Ovary (tissue), 9 donors: ENCODE data around the gene SQSTM1. TPM values are rescaled to one million over a fixed set of nuclear protein-coding genes. Genes with fewer than 3 reads are reported as not detected.

Source experiments
- DNase-seq, 5 donors: peaks; one replicate each; pipeline ENCODE4 v3.0.0-alpha.2; 2019 to 2020
- H3K27ac ChIP-seq, 2 donors: fragments of 200-600 bp; one replicate each; pipeline versions ENCODE4 v1.5.1 to v1.8.0; 2019 to 2022
- H3K27me3 ChIP-seq: fragments of 200-600 bp; one replicate; pipeline ENCODE4 v1.8.0; 2022
- H3K36me3 ChIP-seq: fragments of 200-600 bp; sonication (generic); one replicate; pipeline ENCODE4 v1.5.1; 2019
- H3K4me1 ChIP-seq: one replicate; pipeline ENCODE4 v1.8.1; 2013; ENCODE audit warnings: mild to moderate bottlenecking, moderate library complexity; ENCODE audit not compliant: insufficient read depth
- H3K4me3 ChIP-seq: fragments of 200-600 bp; sonication (generic); one replicate; pipeline ENCODE4 v1.5.1; 2017
- H3K9me3 ChIP-seq, 2 donors: fragments of 200-600 bp in 1 of 2; sonication (generic) in 1 of 2; one replicate each; pipeline versions ENCODE4 v1.5.1 to v1.8.1; 2013 to 2019; ENCODE audit warnings: mild to moderate bottlenecking in 1 of 2, moderate library complexity in 1 of 2
- CTCF ChIP-seq, 3 donors: fragments of 450-650 bp in 2 of 3; fragments of 200-600 bp in 1 of 3; IDR thresholded peaks; one replicate each; pipeline versions ENCODE4 v1.5.1 to v1.8.0; 2016 to 2022; ENCODE audit warnings: antibody characterized with exemption in 3 of 3, mild to moderate bottlenecking in 1 of 3
- EP300 ChIP-seq: sonication (generic); formaldehyde crosslinking; IDR thresholded peaks from one replicate; pipeline ENCODE4 v1.6.1; 2017; ENCODE audit warnings: antibody characterized with exemption
- POLR2A ChIP-seq: fragments of 450-650 bp; IDR thresholded peaks from one replicate; pipeline ENCODE4 v1.6.1; 2017; ENCODE audit warnings: antibody characterized with exemption, mild to moderate bottlenecking, moderate library complexity
- WGBS, 3 donors: extraction: QIAGEN DNeasy Blood & Tissue Kit in 1 of 3; methylation state at CpG; one replicate each; pipeline versions ENCODE4 v1.1.5 to v1.1.7; 2013 to 2017; 5-methylcytosine and 5-hydroxymethylcytosine counted together
- intact Hi-C, 4 donors: fragments of 100-400 bp; cut with DNase I; formaldehyde crosslinking; loops; one replicate each; pipeline versions ENCODE4 v1.11.0 to v1.15.1; 2022 to 2023
- polyA plus RNA-seq, 2 donors: library from polyadenylated mRNA; stranded (reverse); fragments of 200-250 nt in 1 of 2; fragments of 350-450 nt in 1 of 2; fragmentation: Illumina TruSeq in 1 of 2; extraction: RNeasy Lipid Tissue Mini Kit (QIAGEN cat#74804) in 1 of 2; gene quantifications; one replicate each; pipeline ENCODE4 v1.2.3, GENCODE V29; 2013 to 2014
- total RNA-seq, 7 donors: library from RNA; depleted of rRNA in 2 of 7; stranded (reverse); fragments of >200 nt in 2 of 7; fragmentation: NEBNext Ultra II Directional in 3 of 7; extraction: Animal tissue kit (Norgen Biotek cat#: 25700) in 3 of 7; gene quantifications; one replicate each; pipeline versions ENCODE4 v1.1.0 to v1.2.4, GENCODE V29; 2016 to 2023
- donor health status: DM: no; HTN: no; CAD: no; lungs with moderate emphysema.
- donor health status: DM: no; HTN: no; CAD: no.
- donor health status: Bipolar disorder and iron deficiency.
- donor health status: DM: yes; HTN: yes; CAD: no.
- donor health status: DM: no; HTN: no; CAD: no.
- donor health status: DM: yes; HTN: yes; CAD: no.

The SQSTM1 gene
- total and polyA plus RNA-seq, 9 donors: 125 to 457 (median 320) TPM

DNA sequence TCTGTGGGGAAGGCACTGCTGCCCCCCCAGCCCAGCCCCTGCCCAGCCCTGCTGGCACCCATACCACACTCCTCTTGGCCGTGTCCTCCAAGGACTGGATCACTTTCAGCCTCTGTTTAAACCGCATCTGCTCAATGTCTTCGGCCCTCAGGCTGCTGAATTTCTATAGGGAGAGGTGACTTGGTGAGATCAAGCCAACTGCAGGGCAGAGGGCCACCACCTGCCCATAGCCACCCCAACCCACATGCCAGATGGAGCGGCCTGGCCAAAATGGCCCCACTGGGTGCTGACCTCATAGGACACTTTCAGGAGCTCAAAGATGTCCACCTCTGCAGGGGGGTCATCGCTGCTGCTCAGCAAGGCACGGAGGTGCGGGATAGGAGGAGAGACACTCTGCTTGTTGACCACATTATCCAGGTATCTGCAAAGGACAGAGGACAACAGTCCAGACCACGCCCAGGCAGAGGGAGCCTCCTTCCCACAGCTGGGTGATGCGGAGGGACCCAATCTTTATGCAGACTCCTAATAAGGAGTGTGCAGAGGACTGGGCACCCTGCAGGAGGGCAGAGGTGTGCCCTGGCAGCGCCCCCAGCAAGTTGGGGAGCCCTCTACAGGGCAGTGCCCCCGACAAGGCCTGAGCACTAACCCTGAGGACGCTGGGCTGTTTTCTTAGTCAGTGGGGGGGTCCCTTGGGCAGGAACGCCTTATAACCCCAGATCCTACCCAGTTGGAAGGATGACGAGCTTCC lies 52.3 kb downstream of the SQSTM1 start:
- H3K9me3 ChIP-seq: no peaks in the 10 kb centered on the region
- no peaks in the 10 kb centered on the region for H3K27me3 ChIP-seq
- DNase-seq: no peak
- no peaks in the 10 kb centered on the region for H3K4me1 ChIP-seq
- H3K36me3 ChIP-seq: no peaks in the 10 kb centered on the region
- peak overlapping the region in 1 of 2 donors; percentile 48 for H3K27ac ChIP-seq
- no peak for TF ChIP-seq EP300
- 85 to 92% (median 88%) methylated on average over 14 of the region's 14 CpGs for WGBS, 3 donors
- intact Hi-C loops: no loop called here
- no peak overlapping the region for H3K4me3 ChIP-seq

DNA sequence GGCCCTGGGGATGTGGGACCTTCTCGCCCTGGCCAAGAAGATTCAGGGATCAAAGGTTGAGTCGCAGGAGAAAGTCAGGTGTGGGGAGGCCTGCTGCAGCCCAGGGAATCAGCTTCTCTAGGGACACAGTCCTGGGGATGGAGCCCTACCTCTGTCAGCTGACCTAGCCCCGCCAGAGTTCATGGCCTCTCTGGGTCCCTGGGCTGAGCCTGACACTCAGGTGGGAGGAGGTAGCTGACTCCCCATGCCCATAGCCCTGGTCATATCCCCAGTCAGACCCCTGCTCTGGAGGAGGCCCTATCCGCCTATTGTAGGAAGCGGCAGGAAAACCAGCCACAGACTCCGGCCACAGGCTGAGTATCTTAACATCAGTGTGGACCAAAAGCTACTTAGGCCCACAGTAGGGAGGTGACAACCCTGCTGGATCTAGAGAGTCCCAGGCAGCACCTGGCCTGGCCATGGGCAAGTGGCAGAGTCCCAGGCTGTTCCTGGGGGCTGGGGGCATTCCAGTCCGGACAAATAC lies 52.9 kb downstream of the SQSTM1 start:
- TF ChIP-seq POLR2A (no peak), EP300 (no peak), CTCF (IDR thresholded peaks at IDR 0.05) (no peak)
- no peak for DNase-seq
- intact Hi-C loops: no loop called here
- Histone ChIP-seq H3K9me3 (no peaks in the 10 kb centered on the region), H3K27ac (no peak overlapping the region), H3K27me3 (no peaks in the 10 kb centered on the region), H3K4me1 (no peaks in the 10 kb centered on the region), H3K36me3 (no peaks in the 10 kb centered on the region), H3K4me3 (no peak overlapping the region)
- WGBS, 3 donors: 93 to 97% (median 95%) methylated on average over 7 of the region's 7 CpGs

DNA sequence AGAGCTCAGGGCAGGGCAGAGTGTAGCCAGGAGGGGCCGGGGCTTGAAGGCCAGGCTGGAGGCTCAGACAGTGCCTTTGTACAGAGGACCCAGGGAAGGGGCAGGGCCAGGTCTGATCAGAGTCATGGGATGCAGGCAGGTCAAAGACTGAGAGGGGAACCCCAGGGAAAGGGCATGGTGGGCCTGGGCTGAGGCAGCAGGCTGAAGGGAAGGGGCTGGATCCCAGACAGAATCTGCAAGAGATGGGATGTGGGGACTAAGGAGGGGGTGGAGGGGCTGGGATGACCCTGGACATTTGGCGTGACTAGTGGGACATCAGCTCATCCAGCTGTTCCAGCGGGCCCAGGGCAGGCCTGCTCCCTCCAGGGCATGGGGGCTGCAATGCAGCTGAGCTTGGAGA lies 53.4 kb downstream of the SQSTM1 start:
- Histone ChIP-seq H3K4me3 (no peak overlapping the region), H3K9me3 (no peaks in the 10 kb centered on the region), H3K4me1 (no peaks in the 10 kb centered on the region), H3K27me3 (no peaks in the 10 kb centered on the region), H3K36me3 (no peaks in the 10 kb centered on the region), H3K27ac (no peak overlapping the region)
- 84 to 92% (median 88%) methylated on average over 3 of the region's 3 CpGs for WGBS, 3 donors
- intact Hi-C loops: no loop called here
- DNase-seq: no peak
- TF ChIP-seq POLR2A (no peak), EP300 (no peak), CTCF (IDR thresholded peaks at IDR 0.05) (no peak)

DNA sequence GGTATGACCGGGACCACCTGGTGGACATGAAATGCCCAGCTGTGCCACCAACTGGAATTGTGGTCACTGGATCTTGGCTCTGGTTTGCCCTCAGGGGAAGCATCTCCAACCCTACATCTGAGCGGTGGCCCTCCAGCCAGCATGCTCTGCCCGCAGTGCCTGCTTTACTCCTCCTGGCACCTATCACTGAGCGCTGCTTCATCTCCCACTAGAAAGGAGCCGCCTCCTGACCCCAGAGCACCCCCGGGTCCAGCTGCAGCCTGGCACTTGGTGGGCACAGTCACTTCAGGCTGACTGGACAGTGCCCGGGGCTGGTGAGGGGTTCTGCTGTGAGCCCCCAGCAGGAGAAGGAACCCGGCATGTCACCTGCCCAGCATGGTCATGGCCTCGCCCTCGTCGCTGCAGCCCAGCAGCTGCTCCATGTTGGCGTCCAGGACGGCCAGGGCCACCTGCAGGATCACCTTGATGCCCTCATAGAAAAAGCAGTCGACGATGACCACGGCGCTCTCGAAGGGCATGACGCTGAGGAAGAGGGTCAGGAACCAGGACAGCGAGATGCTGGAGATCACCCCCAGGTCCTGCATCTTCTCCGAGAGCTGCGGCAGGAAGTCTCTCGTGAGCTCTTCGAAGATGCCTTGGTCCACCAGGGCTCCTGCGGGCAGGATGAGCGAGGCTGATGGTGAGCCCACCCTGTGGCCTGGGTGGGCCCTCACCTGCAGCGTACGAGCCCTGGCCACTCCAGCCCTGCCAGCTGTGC lies 54.0 kb downstream of the SQSTM1 start:
- TF ChIP-seq EP300 (no peak), POLR2A (no peak), CTCF (IDR thresholded peaks at IDR 0.05) (no peak)
- Histone ChIP-seq H3K27me3 (no peaks in the 10 kb centered on the region), H3K4me1 (no peaks in the 10 kb centered on the region), H3K9me3 (no peaks in the 10 kb centered on the region), H3K36me3 (no peaks in the 10 kb centered on the region), H3K27ac (no peak overlapping the region), H3K4me3 (no peak overlapping the region)
- 93 to 95% (median 94%) methylated on average over 24 to 28 of the region's 28 CpGs for WGBS, 3 donors
- no peak for DNase-seq
- intact Hi-C loops: no loop called here
